Right kidney (tissue), 1 donor: ENCODE results near the gene XIRP2.
"Not testable (repeated sequence)": the region's sequence is repeated elsewhere in the genome, so short reads cannot be mapped to it uniquely, and the experiment has no call there.

Source experiments
- DNase-seq: peaks from one replicate; pipeline ENCODE4 v3.0.0-alpha.2; 2016

XIRP2 gene

GRCh38 chr2:167048829-167049228 is 160.5 kb downstream of the XIRP2 start:
- DNase-seq = no peak

DNA sequence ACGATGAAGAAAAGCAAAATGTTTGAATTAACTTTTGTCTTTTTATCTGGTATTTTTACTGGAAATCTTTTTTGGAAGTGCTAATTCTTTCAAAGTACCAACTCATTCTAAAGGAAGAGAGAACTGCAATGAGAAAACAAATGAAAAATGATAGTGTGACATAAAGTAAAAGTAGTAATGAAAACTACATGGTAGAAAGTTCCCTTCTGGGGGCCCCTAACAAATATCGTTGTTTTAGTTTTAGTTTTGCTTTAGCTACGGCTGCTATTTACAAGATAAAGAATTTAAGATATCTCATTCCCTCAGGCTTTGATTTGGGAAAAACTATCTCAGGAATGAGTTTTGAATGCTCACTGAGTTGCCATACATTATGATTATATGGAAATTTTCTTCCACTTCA is 161.4 kb downstream of the XIRP2 start:
- DNase-seq = no peak

DNA sequence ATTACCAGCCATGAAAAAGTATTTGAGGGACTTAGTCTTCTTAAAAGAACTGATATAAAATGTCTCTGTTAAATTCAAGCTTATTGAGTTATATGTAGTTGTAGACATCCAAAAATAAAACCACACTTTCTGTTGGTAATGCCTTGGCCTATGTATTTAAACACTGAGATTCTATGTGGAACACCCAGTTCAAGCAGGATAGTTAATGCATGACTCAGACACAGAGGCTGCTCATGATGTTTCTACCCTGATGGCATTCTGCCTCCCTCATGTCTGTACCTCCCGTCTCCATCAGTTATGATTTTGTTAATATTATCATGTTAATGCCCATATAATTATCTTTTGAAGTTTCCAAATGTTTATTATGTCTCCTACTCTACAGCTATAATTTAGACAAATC is 164.5 kb downstream of the XIRP2 start:
- no peak for DNase-seq

- DNase-seq = no peak
Measured at GRCh38 chr2:167054881-167055280, 166.6 kb downstream of the XIRP2 start.

- no peak for DNase-seq
Measured at GRCh38 chr2:167057446-167057845, 169.2 kb downstream of the XIRP2 start.

GRCh38 chr2:167059173-167059572 is 170.9 kb downstream of the XIRP2 start:
- no peak for DNase-seq

DNA sequence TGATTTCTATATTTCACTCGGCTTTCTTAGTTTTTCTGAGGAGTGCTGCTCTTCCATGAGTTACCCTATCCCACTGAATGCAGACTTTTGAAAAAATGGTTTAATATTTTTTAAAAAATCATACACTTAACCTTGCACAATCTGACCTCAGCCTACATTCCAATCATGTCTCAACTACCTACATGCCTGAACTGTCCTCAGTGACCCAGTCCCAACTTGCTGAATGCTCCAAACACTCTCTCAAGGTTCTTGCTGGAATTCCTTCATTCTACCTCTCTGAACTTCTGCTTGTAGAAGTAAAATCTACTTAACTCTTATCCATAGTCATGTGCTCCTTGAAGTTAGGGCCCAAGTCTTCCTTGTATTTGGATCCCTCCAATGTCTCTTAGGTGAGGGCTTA is 181.6 kb downstream of the XIRP2 start:
- no peak for DNase-seq

- not testable (repeated sequence) for DNase-seq
Measured at GRCh38 chr2:167075708-167076107, 187.4 kb downstream of the XIRP2 start.

DNA sequence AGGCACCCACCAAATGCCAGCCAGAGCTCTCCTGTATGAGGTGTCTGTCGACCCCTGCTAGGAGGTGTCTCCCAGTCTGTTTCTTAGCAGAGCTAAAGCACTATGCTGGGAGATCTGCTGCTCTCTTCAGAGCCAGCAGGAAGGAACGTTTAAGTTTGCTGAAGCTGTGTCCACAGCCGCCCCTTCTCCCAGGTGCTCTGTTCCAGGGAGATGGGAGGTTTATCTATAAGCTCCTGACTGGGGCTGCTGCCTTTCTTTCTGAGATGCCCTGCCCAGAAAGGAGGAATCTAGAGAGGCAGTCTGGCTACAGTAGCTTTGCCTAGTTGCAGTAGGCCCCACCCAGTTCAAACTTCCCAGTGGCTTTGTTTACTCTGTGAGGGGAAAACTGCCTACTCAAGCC is 210.7 kb downstream of the XIRP2 start:
- DNase-seq = not testable (repeated sequence)

DNA sequence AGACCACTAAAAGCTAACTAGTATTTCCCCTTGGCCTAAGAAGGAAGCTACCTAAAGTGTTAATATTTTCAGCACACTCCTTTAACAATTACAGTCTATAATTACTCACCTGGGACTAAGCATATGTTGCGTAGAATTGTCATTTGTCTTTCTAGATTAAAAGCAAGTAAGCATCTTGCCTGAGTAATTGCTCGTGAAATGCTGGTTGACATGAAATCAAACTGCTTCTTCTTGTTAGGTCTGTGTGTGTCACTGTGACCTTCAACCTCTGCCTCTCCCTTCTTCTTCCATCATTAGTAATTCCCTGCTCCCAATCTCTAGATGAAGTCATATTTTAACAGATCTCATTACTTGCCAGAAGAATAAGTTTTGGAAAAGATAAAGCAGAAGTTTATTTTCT is 212.2 kb downstream of the XIRP2 start:
- DNase-seq = no peak

DNA sequence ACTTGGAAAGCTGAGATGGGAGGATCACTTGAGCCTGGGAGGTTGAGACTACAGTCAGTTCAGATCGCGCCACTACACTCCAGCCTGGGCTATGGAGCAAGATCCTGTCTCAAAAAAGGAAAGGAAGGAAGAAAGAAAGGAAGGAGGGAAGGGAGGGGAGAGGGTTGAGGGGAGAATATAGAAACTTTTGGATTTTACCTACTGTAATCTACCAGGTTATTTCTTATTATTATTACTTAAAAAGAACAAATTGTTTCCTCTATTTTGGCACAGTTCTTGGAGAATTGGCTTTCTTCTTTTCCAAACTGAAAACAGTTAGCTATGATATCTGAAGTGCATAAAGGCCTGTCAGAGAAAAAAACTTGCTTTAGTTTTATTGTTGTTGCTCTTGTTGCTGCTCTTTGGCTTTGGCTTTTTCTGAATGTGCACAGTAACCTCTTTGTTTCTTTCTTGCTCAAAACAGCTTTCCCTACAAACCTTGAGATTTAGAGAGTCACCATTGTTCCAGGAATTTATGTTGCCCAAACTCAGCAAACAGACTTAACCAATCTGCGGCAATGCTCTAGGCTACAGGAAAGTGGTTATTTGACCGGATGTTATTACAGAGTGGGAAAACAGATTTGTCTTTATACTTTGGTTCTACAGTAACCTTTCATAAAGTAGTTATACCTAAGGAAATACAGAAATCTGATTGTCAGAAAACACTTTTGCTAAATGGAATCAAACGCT is 214.9 kb downstream of the XIRP2 start:
- DNase-seq = no peak

DNA sequence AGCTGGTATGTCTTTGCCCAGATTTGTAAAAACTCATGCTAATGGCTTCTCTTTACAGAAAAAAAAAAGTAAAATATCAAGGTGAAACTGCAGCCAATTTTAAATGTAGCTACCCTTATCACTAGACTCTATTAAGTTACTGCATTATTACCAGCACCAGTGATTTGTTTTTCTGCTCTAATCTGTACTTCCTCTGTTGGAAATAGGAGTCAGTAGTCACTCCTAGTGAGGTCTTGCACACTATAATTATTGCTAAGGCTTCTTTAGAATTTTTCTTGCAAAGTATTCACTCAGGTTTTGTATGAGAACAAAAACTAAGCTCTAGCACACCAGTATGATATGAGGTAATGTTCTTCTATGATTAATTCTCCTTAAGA is 215.5 kb downstream of the XIRP2 start:
- DNase-seq = no peak

GRCh38 chr2:167104691-167105090 is 216.4 kb downstream of the XIRP2 start:
- DNase-seq = no peak

GRCh38 chr2:167109682-167110081 is 221.4 kb downstream of the XIRP2 start:
- DNase-seq = not testable (repeated sequence)

- no peak for DNase-seq
Measured at GRCh38 chr2:167110345-167110744, 222.1 kb downstream of the XIRP2 start.

DNA sequence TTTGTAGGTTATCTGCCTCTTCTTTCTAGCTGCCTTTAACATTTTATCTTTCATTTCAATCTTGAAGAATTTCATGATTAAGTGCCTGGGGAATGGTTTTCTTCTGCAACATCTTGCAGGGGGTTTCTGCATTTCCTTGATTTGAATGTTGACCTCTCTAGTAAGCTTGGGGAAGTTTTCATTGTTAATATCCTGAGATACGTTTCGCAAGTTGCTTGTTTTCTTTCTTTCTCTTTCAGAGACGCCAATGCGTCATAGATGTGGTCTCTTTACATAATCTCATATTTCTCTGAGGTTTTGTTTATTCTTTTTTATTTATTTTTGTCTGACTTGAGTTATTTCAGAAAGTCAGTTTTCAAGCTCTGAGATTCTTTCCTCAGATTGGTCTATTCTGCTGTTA is 225.7 kb downstream of the XIRP2 start:
- DNase-seq = no peak

GRCh38 chr2:167115541-167115940 is 227.3 kb downstream of the XIRP2 start:
- no peak for DNase-seq

DNA sequence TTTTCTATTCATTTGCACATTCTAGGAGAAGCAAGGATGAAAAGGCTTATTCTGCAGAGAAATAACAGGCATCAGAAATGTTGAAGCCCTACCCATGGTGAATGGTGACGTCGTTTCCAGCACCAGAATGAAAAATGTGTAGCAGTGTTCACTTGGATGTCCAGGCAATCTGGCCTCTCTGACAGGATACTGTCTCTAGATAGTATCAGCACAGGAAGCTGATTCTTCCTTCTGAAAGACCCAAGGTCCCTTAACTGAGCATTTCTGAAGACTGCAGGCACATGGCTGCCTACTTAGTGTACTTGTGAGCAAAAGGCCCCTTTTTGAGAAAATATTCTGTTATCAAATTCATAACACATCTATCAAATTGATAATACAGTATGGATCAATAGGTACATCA is 234.1 kb downstream of the XIRP2 start:
- DNase-seq = no peak

GRCh38 chr2:167126165-167126564 is 237.9 kb downstream of the XIRP2 start:
- DNase-seq = no peak

DNA sequence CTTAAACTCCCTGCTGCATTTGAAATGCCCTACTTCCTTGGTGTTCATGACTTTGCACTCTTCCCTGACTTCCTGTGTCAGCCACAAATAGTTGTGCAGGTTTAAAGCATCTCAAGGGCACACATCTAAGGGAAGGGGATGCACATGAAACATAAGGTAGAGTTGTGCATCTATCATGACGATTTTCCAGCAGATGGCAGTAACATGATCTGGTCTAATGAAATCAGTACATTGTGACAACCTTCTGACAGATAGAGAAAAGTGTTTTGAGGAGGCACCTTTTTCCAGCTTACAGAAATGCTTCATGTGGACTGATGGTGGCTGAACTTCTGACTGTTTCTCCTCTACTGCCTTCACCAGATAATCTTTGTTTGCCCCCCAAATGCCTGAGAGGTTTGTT is 238.9 kb downstream of the XIRP2 start:
- DNase-seq = no peak

GRCh38 chr2:167128130-167128529 is 239.8 kb downstream of the XIRP2 start:
- no peak for DNase-seq

GRCh38 chr2:167132066-167132465 is 243.8 kb downstream of the XIRP2 start:
- DNase-seq = no peak

GRCh38 chr2:167132906-167133555 is 244.8 kb downstream of the XIRP2 start:
- DNase-seq = no peak

DNA sequence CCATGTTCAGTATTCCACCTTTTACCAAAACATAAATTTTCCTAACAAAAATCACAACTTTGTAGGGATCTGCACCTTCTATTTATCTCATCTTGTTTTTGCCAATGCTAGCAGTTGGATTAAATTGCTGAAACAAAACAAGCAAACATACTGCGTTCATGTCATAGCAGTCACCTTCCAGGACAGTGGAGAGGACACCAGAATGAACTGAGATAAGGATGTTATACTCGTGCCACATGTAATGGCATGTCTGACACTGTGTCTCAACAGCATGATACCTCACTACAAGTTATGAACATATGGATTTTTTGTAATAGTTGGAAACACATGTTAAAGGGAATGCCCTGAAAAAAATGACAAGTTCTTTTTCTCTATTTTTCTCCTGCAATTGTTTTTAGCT is 245.3 kb downstream of the XIRP2 start:
- no peak for DNase-seq
